MM.1S (cell line): Measurements from ENCODE around the gene SSBP1.

ENCODE experiments used
- EZH2phosphoT487 ChIP-seq: fragments of 300-600 bp; sonication (generic); IDR thresholded peaks from 2 replicates; pipeline ENCODE4 v1.6.1; 2018; ENCODE audit warnings: antibody characterized with exemption, low read length
- TF ChIP-seq, protein P1 (sequence below): fragments of 300-600 bp; sonication (generic); IDR thresholded peaks from 2 replicates; pipeline ENCODE4 v1.5.1; 2016; ENCODE audit warnings: antibody characterized with exemption, low read length, mixed read lengths

- TF ChIP-seq, protein P1, sequence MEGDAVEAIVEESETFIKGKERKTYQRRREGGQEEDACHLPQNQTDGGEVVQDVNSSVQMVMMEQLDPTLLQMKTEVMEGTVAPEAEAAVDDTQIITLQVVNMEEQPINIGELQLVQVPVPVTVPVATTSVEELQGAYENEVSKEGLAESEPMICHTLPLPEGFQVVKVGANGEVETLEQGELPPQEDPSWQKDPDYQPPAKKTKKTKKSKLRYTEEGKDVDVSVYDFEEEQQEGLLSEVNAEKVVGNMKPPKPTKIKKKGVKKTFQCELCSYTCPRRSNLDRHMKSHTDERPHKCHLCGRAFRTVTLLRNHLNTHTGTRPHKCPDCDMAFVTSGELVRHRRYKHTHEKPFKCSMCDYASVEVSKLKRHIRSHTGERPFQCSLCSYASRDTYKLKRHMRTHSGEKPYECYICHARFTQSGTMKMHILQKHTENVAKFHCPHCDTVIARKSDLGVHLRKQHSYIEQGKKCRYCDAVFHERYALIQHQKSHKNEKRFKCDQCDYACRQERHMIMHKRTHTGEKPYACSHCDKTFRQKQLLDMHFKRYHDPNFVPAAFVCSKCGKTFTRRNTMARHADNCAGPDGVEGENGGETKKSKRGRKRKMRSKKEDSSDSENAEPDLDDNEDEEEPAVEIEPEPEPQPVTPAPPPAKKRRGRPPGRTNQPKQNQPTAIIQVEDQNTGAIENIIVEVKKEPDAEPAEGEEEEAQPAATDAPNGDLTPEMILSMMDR, result no peak
- no peak for TF ChIP-seq EZH2phosphoT487
Measured at GRCh38 chr7:141709749-141710148, 28.4 kb upstream of the SSBP1 start.
